Smooth muscle cell of the pulmonary artery (primary cell): ENCODE data around the gene THUMPD1. TPM values are rescaled to one million over a fixed set of nuclear protein-coding genes. Genes with fewer than 3 reads are reported as not detected.

Source experiments
- total RNA-seq: library from RNA; depleted of rRNA; stranded (reverse); fragments of >200 nt; gene quantifications from 2 replicates; pipeline ENCODE4 v1.2.3, GENCODE V29; 2014

The THUMPD1 gene, protein sequence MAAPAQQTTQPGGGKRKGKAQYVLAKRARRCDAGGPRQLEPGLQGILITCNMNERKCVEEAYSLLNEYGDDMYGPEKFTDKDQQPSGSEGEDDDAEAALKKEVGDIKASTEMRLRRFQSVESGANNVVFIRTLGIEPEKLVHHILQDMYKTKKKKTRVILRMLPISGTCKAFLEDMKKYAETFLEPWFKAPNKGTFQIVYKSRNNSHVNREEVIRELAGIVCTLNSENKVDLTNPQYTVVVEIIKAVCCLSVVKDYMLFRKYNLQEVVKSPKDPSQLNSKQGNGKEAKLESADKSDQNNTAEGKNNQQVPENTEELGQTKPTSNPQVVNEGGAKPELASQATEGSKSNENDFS
- 43.8 and 58.6 TPM in 2 replicates for total RNA-seq

GRCh38 chr16:20741554-20742285 lies at the start of gene THUMPD1:
Gene THUMPD1, minus strand, starts transcription at chr16:20741818. Its CDS starts 79 bp downstream, at chr16:20741739.

DNA sequence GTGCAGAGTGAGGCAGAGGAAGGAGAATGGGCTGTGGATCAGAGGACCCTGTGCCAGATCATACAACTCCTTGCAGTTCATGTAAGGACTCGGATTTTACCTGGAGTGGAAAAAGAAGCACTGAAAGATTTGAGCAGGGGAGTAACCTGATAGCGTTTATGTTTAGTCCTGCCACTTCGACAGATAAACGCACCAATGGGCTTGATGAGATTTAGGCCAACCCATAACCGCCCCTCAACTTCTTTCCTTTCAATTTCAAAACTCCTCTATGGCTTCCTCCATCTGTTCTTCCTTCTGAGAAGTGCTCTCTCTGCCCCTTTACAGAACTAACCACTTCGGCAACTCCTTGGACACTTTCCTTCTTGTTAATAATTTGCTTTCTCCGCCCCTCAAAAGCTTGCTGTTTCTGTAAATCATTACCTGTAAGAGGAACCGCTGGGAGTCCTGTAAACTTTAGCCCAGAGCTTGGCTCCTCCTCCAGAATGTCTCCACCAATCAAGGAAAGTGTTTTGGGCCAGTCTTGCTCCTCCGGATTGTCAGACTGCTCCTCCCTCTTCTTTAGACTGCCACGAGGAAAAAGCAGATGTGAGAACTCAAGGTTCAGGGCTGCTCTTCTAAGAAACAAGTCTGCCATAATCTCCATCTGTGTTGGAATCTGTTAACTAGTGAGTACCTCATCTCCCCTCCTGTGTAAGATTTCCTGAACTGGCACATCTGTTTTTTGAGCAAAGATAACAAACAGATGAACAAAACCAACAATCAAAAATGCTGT lies 22.0 kb upstream of the THUMPD1 start, which contains the start of gene ACSM3:
ACSM3 (plus strand) TSS at position 554 of the 772 bp plus-strand sequence. CDS start 6,021 bp downstream, outside the sequence.

Other genes with a start within 250 kb of the THUMPD1 start
- not detected in 2 replicates for gene ACSM2B, start 165.5 kb downstream of the THUMPD1 start, total RNA-seq
- gene ACSM1, start 44.1 kb downstream of the THUMPD1 start, total RNA-seq: not detected in 2 replicates
- gene ACSM3, start 22.2 kb upstream of the THUMPD1 start, total RNA-seq: 0.65 and 0.69 TPM in 2 replicates
- 12.8 and 23.5 TPM in 2 replicates for gene ERI2, start 64.7 kb upstream of the THUMPD1 start, total RNA-seq
- 2.8 and 3.0 TPM in 2 replicates for gene REXO5, start 64.7 kb upstream of the THUMPD1 start, total RNA-seq
- gene DCUN1D3, start 158.5 kb upstream of the THUMPD1 start, total RNA-seq: 26.3 and 28.2 TPM in 2 replicates
- gene LYRM1, start 159.0 kb upstream of the THUMPD1 start, total RNA-seq: 40.2 and 42.6 TPM in 2 replicates